Measurements from ENCODE around the gene TSPAN32. TPM values are rescaled to one million over a fixed set of nuclear protein-coding genes. Genes with fewer than 3 reads are reported as not detected.
A peak's percentile ranks its signal among the peaks of the same experiment; 100 is the strongest.

The TSPAN32 gene
- total RNA-seq, 1 experiment from 2014 or later, result 13.3 TPM

GRCh38 chr11:2303627-2304505 is 2.1 kb downstream of the TSPAN32 start:
- no peak for DNase-seq (ENCODE audit: low spot score)

GRCh38 chr11:2304506-2305139 is 2.8 kb downstream of the TSPAN32 start:
- peak; percentile 48 for DNase-seq (ENCODE audit: low spot score)

- DNase-seq (ENCODE audit: low spot score), result peak; percentile 75
Measured at GRCh38 chr11:2305140-2305778, 3.4 kb downstream of the TSPAN32 start.

GRCh38 chr11:2305788-2306451 is 4.1 kb downstream of the TSPAN32 start:
- peak; percentile 64 for DNase-seq (ENCODE audit: low spot score)

- peak; percentile 92 for DNase-seq (ENCODE audit: low spot score)
Measured at GRCh38 chr11:2306452-2306823, 4.6 kb downstream of the TSPAN32 start.

GRCh38 chr11:2306877-2307500 is 5.2 kb downstream of the TSPAN32 start:
- DNase-seq (ENCODE audit: low spot score), result peak; percentile 83

- DNase-seq (ENCODE audit: low spot score), result no peak
Measured at GRCh38 chr11:2307501-2308331, 5.9 kb downstream of the TSPAN32 start.

- no peak for DNase-seq (ENCODE audit: low spot score)
Measured at GRCh38 chr11:2308713-2309112, 6.9 kb downstream of the TSPAN32 start.

- no peak for DNase-seq (ENCODE audit: low spot score)
Measured at GRCh38 chr11:2309251-2310072, 7.6 kb downstream of the TSPAN32 start.

- no peak for DNase-seq (ENCODE audit: low spot score)
Measured at GRCh38 chr11:2310073-2310785, 8.4 kb downstream of the TSPAN32 start.

GRCh38 chr11:2310786-2311352 is 9.1 kb downstream of the TSPAN32 start:
- DNase-seq (ENCODE audit: low spot score), result no peak

- DNase-seq (ENCODE audit: low spot score), result no peak
Measured at GRCh38 chr11:2311353-2312133, 9.7 kb downstream of the TSPAN32 start.

- peak; percentile 95 for DNase-seq (ENCODE audit: low spot score)
Measured at GRCh38 chr11:2312232-2313042, 10.6 kb downstream of the TSPAN32 start.

GRCh38 chr11:2313051-2313951 is 11.5 kb downstream of the TSPAN32 start:
- no peak for DNase-seq (ENCODE audit: low spot score)

- DNase-seq (ENCODE audit: low spot score), result no peak
Measured at GRCh38 chr11:2314136-2314524, 12.3 kb downstream of the TSPAN32 start.
